Right kidney (tissue), 1 donor: ENCODE data around the gene SLX4.

Experiments
- DNase-seq: peaks from one replicate; pipeline ENCODE4 v3.0.0-alpha.2; 2016

The SLX4 gene

DNA sequence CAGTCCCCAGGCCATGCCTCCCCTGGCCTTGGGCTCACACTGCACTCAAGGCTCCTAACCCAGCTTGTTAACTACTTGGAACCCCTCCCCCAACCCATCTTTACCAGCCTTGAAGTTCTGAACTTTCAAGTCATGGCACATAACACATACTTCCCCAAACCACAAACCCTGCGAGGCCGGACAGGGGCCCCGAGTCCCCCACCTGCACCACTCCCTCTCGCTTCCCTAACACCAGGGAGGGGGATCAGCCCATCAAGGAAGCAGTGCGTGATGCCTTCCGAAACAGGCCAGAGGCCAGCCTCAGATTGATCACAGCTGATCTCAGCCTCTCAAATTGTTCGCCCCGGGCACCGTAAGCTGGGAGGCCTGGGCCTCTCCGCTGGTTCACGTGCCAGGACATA is 31.2 kb downstream of the SLX4 start:
- DNase-seq = peak; percentile 5

DNA sequence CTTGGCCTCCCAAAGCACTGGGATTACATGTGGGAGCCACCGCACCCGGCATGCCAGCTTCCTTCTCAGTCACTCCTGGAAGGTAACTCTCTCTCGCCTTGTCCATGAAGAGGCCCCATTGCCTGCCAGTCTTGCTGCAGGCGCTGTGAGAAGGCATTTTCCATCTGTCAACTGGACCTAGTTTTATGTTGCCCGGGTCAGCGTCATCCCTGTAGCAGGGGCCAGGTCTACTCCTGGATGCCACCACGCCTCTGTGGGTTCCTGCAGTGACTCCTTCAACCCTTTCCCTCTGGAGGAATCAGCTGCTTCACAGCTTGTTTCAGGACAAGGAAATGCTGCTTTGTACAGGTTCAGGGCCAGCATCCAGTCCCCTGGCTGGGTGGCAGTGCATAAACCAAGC is 31.6 kb downstream of the SLX4 start:
- no peak for DNase-seq

DNA sequence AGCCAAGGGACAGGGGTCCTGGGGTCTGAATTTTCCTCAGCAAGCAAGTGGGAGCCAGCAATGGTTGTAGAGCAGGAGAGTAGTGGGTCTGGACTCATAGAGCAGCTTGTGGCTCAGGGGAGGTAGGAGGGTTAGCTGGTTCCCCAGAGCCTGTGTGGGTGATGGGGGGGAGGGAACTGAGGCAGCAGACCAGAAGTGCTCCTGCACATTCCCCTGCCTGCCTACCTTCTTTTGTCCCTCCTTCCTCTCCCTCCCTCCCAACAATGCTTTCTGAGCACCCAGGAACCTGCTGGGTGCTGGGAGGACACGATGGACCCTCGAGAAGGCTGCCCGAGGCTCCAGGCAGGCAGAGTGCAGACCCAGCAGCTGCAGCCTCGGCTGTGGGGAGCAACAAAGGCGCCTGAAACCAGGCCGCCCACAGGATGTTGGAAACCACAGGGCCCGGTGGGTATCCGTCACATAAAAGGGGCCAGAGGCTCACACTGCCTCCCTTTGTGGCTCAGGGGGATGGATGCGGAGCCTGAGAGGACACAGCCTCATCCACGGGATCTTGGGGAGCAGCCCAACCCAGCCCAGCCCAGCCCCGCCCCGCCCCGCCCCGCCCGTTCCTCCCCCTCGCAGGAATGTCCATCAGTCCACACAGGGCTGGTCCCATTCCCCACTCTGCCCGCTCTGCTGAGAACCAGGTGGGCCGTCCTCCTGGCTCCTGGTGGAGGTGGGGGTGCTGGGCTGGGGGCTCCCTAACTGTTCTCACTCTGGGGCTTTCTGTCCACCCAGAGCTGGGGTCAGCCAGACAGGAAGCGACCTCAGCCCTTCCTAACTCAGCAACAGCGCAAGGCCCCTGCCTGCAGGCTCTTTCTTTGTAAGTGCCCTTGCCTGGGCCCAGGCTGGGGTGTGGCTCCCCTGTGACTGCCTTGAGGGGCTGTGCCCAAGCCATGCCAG is 32.5 kb downstream of the SLX4 start:
- peak; percentile 12 for DNase-seq

DNA sequence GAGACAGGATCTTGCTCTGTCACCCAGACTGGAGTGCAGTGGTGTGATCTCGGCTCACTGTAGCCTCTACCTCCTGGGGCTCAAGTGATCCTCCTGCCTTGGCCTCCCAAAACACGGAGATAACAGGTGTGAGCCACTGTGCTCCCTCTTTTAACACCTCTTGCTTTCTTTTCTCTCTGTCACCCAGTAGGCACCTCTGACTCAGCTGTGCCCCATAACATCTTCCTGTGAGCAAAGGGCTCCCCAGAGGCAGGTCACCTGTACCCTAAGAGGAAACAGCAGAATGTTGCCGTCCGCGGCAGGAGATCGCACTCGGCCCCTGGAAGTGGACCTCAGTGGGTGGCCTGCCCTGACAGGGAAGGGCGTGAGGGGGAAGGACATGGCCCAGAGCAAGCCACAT is 33.3 kb downstream of the SLX4 start:
- DNase-seq = no peak

DNA sequence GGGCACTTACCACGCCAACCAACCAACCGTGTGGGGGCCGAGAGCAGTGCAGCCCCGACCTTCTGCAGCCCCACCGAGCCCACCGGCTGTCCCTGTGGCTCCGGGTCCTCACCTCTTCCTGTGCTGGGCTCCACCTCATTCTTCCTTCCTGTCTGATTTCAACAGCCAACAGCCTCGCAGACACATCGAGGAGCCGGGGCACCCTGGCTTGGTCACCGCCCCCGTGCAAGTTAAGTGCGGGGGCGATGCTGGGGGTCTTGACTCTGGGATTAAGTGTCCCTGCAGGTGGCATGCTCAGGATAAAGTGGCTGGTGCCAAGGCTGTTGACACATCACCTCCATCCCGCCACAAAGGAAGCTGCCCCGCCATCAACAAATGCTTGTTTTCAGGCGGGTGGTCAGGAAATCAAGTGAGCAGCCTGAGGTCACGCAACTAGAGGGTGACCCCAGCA is 34.1 kb downstream of the SLX4 start, which contains the start of gene NLRC3:
Gene NLRC3, minus strand, starts transcription at position 102 of the 451 bp plus-strand sequence. CDS start 12,367 bp downstream, outside the sequence.
- DNase-seq = peak; percentile 5

DNA sequence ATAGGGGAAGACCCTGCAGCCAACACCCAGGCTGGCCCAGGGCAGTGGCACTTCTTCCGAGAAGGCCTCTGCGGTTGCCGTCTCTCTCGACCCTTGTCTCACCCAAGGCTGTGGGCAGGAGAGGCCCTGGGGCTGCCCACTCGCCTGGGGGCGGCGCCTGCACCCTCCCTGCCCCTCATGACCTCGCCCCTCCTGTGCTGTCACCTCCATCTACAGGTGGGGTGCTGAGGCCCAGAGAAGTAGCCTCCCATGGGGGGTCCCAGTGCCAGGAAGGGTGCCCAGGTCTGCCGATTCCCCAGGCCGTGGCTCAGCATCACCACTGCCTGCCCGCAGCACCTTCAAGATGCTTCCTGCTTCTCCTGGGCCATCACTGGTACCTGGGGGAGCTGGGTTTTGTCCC is 35.2 kb downstream of the SLX4 start:
- DNase-seq = no peak

DNA sequence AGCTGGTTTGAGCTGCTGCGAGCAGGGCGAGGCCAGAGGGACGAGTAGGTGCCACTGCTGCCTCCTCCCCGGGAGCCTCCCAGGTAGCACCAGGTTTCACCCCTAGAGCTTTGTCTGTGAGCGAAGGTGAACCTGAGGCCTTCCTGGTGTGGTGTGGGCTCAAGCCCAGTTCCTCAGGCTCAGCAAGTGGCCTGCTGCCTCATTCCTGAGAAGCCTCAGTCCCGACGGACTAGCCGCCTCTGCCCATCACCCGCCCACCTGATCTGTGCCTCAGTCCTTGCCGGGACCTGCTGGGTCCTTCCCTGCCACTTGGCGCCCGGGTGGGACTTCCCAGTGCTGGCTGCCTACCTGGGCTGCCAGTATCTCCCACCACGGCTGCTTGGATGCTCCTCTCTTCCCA is 35.9 kb downstream of the SLX4 start:
- DNase-seq = no peak

DNA sequence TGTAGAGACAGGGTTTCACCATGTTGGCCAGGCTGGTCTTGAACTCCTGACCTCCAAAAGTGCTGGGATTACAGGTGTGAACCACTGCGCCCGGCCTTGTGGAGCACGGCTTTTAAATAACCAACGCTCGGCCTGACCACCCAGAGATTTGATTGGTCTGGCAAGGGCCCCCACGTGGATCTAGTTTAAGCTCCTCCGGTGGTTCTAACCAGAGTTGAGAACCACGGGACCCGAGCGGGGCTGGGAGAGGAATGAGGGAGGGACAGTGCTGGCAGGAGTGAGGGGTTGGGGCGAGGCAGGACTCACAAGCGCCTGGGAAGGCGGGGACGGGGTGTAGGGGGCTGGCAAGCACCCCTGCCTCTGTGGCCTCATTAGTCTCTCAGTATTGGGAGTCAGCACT is 37.2 kb downstream of the SLX4 start:
- no peak for DNase-seq

DNA sequence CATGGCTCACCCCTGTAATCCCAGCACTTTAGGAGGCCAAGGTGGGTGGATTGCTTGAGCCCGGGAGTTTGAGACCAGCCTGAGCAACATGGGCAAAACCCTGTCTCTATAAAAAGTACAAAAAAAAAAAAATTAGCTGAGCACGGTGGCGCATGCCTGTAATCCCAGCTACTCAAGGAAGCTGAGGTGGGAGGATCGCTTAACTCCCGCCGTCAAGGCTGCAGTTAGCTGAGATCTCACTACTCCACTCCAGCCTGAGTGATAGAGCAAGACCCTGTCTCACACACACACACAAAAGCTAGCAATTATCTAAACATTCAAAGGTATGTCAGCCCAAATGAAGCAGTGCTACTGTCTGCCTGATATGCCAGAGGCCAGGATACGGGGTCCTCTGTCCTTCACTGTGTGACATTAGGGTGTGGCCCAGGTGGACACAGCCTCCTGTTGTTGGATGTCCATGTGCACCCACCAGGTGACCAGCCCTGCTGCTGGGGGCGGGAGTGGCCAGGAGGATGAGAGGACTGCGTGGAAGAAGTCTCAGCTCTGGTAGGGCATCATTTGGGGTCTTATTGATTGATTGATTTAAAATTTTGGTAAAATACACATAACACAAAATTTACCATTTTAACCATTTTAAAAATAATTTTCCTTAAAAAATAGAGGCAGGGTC is 38.1 kb downstream of the SLX4 start:
- no peak for DNase-seq

DNA sequence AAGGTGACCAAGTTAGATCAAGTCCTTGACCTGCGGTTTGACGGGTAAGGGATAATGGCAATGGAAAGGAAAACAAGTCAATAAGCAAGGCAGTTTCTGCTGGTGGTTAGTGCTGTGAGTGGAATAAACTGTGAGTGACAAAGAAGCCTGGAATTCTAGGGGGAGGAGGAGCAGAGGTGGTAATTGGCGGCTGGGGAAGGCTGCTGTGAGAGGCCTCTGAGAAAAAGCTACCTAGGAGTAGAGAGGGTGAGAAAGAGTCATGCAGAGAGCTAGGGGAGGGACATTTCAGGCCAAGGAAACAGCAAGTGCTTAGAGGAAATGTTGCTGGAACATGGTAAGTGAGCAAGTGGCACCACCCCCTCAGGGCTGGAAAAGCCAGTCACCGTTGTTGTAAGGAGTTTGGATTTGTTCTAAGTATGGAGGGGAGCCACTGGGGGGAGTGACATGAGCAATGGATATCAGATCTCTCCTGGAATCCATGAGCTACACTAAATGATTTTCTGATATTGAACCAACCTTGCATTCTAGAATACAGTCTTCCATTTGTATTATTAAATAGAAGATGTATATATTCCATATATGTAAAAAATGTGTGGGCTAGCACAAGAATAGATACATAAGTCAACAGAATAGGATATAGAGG is 40.9 kb downstream of the SLX4 start:
- DNase-seq = no peak

DNA sequence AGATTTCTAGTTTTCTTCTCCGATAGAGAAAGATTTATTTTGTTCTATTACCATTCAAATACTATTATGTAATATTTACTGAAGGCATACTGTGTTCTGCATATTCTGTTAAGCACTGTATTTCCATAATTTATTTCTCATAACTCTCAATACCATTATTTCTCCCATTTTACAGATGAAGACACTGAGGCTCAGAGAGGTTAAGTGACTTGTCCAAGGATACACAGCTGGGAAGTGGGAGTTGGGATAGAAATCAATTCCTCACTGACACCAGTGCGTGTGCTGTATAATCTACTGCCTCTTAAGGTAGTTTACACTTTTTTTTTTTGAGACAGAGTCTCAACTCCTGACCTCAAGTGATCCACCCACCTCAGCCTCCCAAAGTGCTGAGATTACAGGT is 41.6 kb downstream of the SLX4 start:
- no peak for DNase-seq

DNA sequence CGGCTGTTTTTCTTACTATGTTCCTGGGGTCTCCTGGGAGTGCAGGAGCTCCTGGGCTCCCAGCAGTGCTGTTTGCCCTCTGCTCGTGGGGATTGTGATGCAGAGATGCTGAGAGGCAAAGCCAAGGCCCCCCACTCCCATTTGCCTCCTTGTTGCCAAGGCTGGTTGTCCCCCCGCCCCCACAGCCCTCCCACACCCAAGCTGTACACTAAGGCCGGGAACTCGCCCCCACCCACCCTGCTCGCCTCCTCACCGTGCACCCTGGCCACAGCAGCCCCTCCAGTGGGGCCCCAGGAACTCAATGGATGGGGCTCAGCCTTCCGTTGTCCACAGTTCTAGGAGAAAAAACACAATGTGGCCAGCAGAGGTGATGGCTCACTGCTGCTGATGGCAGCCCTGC is 44.4 kb downstream of the SLX4 start:
- DNase-seq = no peak

DNA sequence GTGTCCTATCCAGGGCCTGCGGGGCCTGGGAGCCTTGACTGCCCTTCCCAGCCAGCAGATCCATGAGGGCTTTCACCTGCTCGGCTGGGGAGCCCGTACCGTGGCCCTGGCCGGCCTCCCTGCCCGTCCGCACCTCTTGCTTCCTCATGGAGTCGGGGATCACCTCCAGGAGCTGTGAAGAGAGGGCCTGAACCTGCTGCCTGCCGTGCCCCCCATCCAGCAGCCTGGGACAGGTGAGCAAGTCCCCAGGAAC is 46.6 kb downstream of the SLX4 start:
- no peak for DNase-seq

DNA sequence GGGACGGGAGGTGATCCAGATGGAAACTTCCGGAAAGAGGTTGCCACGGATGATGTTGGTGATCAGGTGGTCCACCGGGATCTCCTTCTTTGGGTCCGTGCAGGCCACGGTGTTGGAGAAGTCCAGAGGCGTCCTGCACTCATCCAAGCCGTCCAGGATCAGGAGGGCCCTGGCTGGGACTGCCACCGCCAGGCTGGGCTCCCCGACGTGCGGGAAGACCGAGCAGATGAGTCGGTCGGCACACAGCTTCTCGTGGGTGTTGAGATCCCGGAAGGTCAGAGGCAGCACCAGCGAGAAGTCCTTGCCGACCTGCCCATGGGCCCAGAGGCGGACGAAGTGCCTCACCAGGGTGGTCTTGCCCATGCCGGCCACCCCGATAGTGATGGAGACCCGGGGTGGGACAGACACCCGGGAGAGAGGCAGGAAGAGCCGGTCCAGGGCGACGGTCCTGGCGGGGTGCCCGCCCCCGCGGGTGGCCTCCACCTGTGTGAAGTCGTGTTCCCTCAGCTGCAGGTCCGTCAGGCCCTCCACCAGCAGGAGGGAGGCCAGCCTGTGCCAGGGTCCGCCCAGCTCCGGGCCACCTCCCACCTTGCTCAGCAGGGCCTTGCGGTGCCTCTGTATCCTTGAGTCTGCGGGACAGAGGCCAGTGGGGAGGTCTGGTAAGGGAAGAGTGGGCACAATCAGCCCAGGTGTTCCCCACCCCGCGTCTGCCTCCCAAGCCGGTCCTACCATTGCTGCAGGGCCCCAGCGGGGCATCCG is 47.1 kb downstream of the SLX4 start:
- no peak for DNase-seq

DNA sequence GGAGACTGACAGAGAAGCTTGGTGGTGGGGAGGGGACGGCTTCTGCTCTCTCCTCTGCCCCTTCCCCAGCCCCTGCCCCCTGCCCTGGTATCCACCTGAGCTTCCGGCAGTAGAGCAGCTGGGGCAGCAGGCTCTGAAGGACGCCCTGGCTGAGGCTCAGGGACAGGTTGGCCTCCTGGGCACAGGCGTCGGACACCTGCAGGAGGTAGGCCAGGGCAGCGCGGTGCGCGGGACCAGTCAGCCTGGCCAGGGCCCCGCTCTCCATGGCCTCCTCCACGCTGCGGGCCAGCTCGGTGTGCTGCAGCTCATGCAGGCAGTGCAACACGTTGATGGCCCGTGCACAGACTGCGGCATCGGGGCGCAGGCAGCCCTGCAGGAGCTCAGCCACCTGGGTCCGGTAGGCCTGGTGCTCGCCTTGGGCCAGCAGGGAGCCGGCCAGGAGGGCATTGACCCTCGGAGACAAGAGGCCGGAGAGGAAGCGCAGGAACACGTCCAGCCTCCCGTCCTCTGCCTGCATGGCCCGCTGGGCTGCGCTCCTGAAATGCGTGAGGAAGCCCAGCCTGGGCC is 48.4 kb downstream of the SLX4 start:
- DNase-seq = no peak

DNA sequence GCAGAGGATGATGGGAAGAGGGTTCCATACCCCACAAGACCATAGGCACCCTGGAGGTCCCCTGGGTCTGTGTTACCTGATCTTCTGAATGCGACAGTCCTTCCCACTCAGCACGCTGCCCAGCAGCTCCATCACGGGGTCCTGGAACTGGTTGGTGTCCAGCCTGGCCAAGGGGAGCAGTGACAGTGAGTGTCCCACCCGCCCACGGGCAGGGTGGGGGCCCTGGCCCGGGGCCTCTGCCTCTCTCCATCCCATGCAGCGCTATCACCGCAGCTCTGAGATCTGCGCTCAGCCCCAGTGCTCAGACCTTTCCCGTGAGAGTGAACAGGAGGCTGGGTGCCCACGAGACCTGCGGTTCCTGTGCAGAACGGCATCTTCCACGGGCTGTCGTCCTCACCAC is 49.8 kb downstream of the SLX4 start:
- DNase-seq = no peak

DNA sequence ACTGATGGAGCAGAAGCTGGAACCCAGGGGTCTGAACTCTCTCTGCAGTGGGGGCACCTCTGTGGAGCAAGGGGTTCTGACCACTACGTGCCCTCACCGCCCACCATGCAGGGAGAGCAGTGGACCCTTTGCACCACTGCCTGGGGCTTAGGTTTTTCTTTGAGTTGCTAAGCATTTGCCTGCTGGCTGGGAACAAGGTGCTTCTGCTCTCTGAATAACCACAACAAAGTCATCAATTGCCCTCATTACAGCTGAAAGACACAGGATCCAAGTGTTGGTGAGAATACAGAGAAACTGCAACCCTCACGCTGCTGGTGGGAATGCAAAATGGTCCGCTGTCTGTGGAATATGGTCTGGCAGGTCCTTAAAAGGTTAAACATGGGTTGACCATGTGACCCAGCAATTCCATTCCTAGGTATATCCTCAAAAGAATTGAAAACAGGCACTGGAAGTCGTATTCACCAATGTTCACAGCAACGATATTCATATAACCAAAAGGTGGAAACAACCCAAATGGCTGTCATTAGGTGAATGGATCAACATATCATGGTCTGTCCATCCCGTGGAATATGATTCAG is 57.0 kb downstream of the SLX4 start:
- DNase-seq = no peak

DNA sequence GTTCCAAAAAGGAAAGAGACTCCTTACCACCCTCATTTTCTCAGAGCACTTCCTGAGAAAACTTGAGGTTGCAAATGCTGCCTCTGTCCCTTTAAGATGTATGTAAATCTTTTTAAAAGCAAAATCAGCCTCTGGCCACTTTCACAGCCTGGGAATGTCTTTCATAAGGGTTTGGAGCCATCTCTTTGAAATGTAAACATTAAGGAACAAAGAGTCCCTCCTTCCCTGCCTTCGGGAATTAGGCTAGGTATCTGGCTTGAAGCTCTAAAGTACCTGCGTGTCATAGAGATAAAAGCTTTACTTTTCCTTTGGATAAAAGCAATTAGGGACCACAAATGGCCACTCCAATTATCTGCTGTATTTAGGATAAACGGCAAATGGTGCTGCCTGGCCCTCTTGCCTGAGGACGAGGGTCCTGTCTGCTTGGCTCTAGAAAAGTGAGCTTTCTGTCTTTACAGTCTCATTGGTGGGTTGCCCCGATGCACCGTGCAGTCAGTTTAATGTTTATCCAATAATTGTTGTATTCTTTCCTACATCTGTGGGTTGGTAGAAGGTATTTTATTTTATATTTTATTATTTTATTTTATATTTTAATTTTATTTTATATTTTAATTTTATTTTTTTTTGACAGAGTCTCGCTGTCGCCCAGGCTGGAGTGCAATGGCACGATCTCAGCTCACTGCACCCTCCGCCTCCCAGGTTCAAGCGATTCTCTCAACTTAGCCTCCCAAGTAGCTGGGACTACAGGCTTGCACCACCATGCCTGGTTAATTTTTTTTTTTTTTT is 58.1 kb downstream of the SLX4 start:
- DNase-seq = no peak

DNA sequence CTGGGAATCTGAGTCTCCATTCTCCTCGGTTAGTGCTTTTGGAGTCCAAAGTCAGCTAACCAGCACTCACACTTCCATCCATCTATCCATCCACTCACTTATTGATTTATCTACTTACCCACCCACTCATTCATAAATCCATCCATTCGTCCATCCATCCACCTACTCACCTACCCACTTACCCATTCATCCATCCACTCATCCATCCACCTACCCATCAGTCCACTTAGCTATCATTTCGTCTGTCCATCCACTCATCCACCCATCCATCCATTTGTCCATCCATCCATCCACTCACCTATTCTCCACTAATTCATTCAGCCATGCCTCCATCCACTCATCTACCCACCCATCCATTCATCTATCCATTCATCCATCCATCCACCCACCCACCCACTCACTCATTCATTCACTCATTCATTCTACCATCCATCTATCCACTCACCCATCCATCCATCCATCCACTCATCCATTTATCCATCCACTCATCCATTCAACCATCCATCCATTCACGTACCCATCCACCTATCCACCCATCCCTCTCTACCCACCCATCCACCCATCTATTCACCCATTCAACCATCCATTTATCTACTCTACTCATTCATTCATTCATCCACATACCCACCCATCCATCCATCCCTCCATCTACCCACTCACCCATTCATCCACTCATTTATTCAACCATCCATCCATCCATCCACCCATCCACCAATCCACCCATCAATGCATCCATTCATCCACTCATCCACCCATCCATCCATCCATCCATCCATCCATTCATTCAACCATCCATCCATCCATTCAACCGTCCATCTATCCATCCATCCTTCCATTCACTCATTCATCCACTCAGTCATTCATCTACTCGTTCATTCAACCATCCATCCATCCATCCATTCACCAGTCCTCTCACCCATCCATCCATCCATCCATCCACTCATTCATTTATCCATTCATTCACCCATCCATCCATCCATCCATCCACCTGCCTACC is 60.3 kb downstream of the SLX4 start:
- DNase-seq = no peak

DNA sequence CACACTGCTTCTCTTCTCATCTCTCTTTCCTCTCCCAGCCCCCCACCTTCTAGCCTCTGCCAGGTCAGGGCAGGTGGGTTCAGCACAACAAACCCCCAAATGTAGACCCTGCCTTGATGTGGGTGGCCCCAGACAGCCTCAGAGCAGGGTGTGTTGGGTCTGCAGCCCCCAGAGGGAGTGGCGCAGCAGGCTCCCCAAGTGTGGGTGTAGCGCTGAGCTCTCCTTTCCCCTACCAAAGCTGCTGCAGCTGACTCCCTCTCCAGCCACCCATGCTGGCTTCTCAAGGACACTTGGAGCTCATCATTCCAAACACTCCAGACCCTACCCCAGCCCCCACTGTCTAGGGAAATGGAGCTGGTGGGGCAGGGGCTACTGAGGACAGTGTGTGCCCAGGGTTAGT is 61.5 kb downstream of the SLX4 start:
- no peak for DNase-seq
